NCI-H2227 (cell line): ENCODE measurements around the gene BEND4.

Experiments
- DNase-seq: peaks from one replicate; lab custom pipeline; 2025; ENCODE audit not compliant: unreplicated experiment; lab: John Stamatoyannopoulos, UW

Gene BEND4

GRCh38 chr4:42112846-42113245 is 39.6 kb downstream of the BEND4 start:
- no peak for DNase-seq

- DNase-seq, result no peak
Observed at GRCh38 chr4:42104521-42104920, 47.9 kb downstream of the BEND4 start.

- DNase-seq, result no peak
Observed at GRCh38 chr4:42101446-42101975, 50.9 kb downstream of the BEND4 start.

GRCh38 chr4:42088386-42088785 is 64.1 kb downstream of the BEND4 start:
- DNase-seq, result no peak

GRCh38 chr4:42083816-42084215 is 68.6 kb downstream of the BEND4 start:
- DNase-seq, result no peak

GRCh38 chr4:42080306-42080705 is 72.1 kb downstream of the BEND4 start:
- DNase-seq, result no peak

GRCh38 chr4:42078184-42078801 is 74.2 kb downstream of the BEND4 start:
- no peak for DNase-seq

GRCh38 chr4:42074294-42074693 is 78.2 kb downstream of the BEND4 start:
- DNase-seq, result no peak

GRCh38 chr4:42070463-42070862 is 82.0 kb downstream of the BEND4 start:
- DNase-seq, result no peak

- no peak for DNase-seq
Observed at GRCh38 chr4:42067264-42067663, 85.2 kb downstream of the BEND4 start.

GRCh38 chr4:42066402-42066801 is 86.1 kb downstream of the BEND4 start:
- no peak for DNase-seq
